Measurements from ENCODE around the gene GPR160.
A peak's percentile ranks its signal among the peaks of the same experiment; 100 is the strongest.

Gene GPR160

GRCh38 chr3:170050753-170051152, 13.0 kb downstream of the GPR160 start:
- no peak for DNase-seq (ENCODE audit: low spot score)
- in situ Hi-C loops (cut with MboI; ENCODE audit: low sequenced_read_pairs, unreplicated experiment), result no loop called here
- TF ChIP-seq, protein P1, sequence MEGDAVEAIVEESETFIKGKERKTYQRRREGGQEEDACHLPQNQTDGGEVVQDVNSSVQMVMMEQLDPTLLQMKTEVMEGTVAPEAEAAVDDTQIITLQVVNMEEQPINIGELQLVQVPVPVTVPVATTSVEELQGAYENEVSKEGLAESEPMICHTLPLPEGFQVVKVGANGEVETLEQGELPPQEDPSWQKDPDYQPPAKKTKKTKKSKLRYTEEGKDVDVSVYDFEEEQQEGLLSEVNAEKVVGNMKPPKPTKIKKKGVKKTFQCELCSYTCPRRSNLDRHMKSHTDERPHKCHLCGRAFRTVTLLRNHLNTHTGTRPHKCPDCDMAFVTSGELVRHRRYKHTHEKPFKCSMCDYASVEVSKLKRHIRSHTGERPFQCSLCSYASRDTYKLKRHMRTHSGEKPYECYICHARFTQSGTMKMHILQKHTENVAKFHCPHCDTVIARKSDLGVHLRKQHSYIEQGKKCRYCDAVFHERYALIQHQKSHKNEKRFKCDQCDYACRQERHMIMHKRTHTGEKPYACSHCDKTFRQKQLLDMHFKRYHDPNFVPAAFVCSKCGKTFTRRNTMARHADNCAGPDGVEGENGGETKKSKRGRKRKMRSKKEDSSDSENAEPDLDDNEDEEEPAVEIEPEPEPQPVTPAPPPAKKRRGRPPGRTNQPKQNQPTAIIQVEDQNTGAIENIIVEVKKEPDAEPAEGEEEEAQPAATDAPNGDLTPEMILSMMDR (IDR thresholded peaks at IDR 0.05; ENCODE audit: borderline replicate concordance, control extremely low read depth, extremely low read depth, insufficient read depth, missing control alignments), result no peak

- TF ChIP-seq, protein P1 (IDR thresholded peaks at IDR 0.05; ENCODE audit: borderline replicate concordance, control extremely low read depth, extremely low read depth, insufficient read depth, missing control alignments), result no peak
- no peak for DNase-seq (ENCODE audit: low spot score)
- in situ Hi-C loops (cut with MboI; ENCODE audit: low sequenced_read_pairs, unreplicated experiment), result no loop called here
These were observed 14.6 kb downstream of the GPR160 start for GRCh38 chr3:170052398-170052797.

GRCh38 chr3:170054204-170054603, 16.4 kb downstream of the GPR160 start:
- in situ Hi-C loops (cut with MboI; ENCODE audit: low sequenced_read_pairs, unreplicated experiment), result no loop called here
- DNase-seq (ENCODE audit: low spot score), result no peak
- TF ChIP-seq, protein P1 (IDR thresholded peaks at IDR 0.05; ENCODE audit: borderline replicate concordance, control extremely low read depth, extremely low read depth, insufficient read depth, missing control alignments), result peak; percentile 34

GRCh38 chr3:170055209-170055608, 17.4 kb downstream of the GPR160 start:
- peak; percentile 51 for DNase-seq (ENCODE audit: low spot score)
- TF ChIP-seq, protein P1 (IDR thresholded peaks at IDR 0.05; ENCODE audit: borderline replicate concordance, control extremely low read depth, extremely low read depth, insufficient read depth, missing control alignments), result no peak
- in situ Hi-C loops (cut with MboI; ENCODE audit: low sequenced_read_pairs, unreplicated experiment), result no loop called here

- DNase-seq (ENCODE audit: low spot score), result peak; percentile 67
- in situ Hi-C loops (cut with MboI; ENCODE audit: low sequenced_read_pairs, unreplicated experiment), result no loop called here
- TF ChIP-seq, protein P1 (IDR thresholded peaks at IDR 0.05; ENCODE audit: borderline replicate concordance, control extremely low read depth, extremely low read depth, insufficient read depth, missing control alignments), result no peak
These were observed 19.1 kb downstream of the GPR160 start for GRCh38 chr3:170056710-170057454.

- in situ Hi-C loops (cut with MboI; ENCODE audit: low sequenced_read_pairs, unreplicated experiment), result no loop called here
- no peak for DNase-seq (ENCODE audit: low spot score)
- TF ChIP-seq, protein P1 (IDR thresholded peaks at IDR 0.05; ENCODE audit: borderline replicate concordance, control extremely low read depth, extremely low read depth, insufficient read depth, missing control alignments), result no peak
These were observed 19.8 kb downstream of the GPR160 start for GRCh38 chr3:170057550-170057949.

All from GM13976 (cell line).